Calu3 (cell line): Measurements from ENCODE around the gene NDUFA1. TPM values are rescaled to one million over a fixed set of nuclear protein-coding genes. Genes with fewer than 3 reads are reported as not detected.
"Not testable (repeated sequence)": the region's sequence is repeated elsewhere in the genome, so short reads cannot be mapped to it uniquely, and the experiment has no call there.

Experiments
- Bru-seq: library from RNA; stranded (reverse); fragments of 400-500 nt; gene quantifications from one replicate; lab custom pipeline; 2021; lab: Mats Ljungman, UMichigan
- BruChase-seq, 2 experiments: library from RNA; stranded (reverse); fragments of 400-500 nt; gene quantifications; one replicate each; lab custom pipeline; 2021; lab: Mats Ljungman, UMichigan
- BruUV-seq: library from RNA; stranded (reverse); fragments of 400-500 nt; replicated peaks from 2 replicates; lab custom pipeline; 2021; lab: Mats Ljungman, UMichigan
- CTCF ChIA-PET: fragments of 300-600 bp; sonication (Branson Sonifier 250); formaldehyde crosslinking; loops from one replicate; lab custom pipeline; 2022; ENCODE audit warnings: antibody characterized with exemption; lab: Charles Lee
- DNase-seq: peaks from one replicate; pipeline ENCODE4 v3.0.0; 2022
- H3K27ac Mint-ChIP-seq: one replicate; pipeline ENCODE4 v1.8.0; 2022; ENCODE audit warnings: mixed read lengths; ENCODE audit not compliant: unreplicated experiment
- H3K27me3 Mint-ChIP-seq: one replicate; pipeline ENCODE4 v1.8.0; 2022; ENCODE audit warnings: mixed read lengths; ENCODE audit not compliant: unreplicated experiment
- H3K36me3 Mint-ChIP-seq: one replicate; pipeline ENCODE4 v1.8.0; 2022; ENCODE audit warnings: mild to moderate bottlenecking, moderate library complexity, mixed read lengths; ENCODE audit not compliant: insufficient read depth, unreplicated experiment
- H3K4me1 Mint-ChIP-seq: one replicate; pipeline ENCODE4 v1.8.0; 2022; ENCODE audit warnings: mild to moderate bottlenecking, low read depth, mixed read lengths; ENCODE audit not compliant: unreplicated experiment
- H3K4me3 Mint-ChIP-seq: one replicate; pipeline ENCODE4 v1.8.0; 2022; ENCODE audit warnings: mild to moderate bottlenecking, low read depth, moderate library complexity, mixed read lengths; ENCODE audit not compliant: unreplicated experiment
- H3K9me3 Mint-ChIP-seq: one replicate; pipeline ENCODE4 v1.8.0; 2022; ENCODE audit warnings: low read depth, mixed read lengths; ENCODE audit not compliant: unreplicated experiment
- intact Hi-C: fragments of 100-400 bp; cut with micrococcal nuclease; formaldehyde crosslinking; loops from one replicate; pipeline ENCODE4 v1.10.0; 2022; ENCODE audit not compliant: unreplicated experiment
- long read RNA-seq: library from polyadenylated mRNA; stranded (forward); transcript quantifications from one replicate; pipeline ENCODE4 v2.0.0, GENCODE V29; 2022
- total RNA-seq: library from RNA; stranded (reverse); gene quantifications from 2 replicates; pipeline ENCODE4 v1.2.3, GENCODE V29; 2022
- TF ChIP-seq, protein P1 (sequence below): fragments of 200-600 bp; IDR thresholded peaks from one replicate; pipeline ENCODE4 v1.8.0; 2022; ENCODE audit warnings: antibody characterized with exemption; ENCODE audit not compliant: unreplicated experiment

Gene NDUFA1
- total RNA-seq: 77.5 and 79.6 TPM in 2 replicates
- Bru-seq, nascent RNA: percentile 71 among the genes with signal in this experiment
- percentile 66 among the genes with signal in this experiment for BruChase-seq, experiment 1, labeled RNA remaining after a 6-hour chase
- percentile 58 among the genes with signal in this experiment for BruChase-seq, experiment 2, labeled RNA remaining after a 2-hour chase
- long read RNA-seq, transcript NDUFA1-201 (3 exons, 766 nt): major isoform, 424 of 445 reads
- long read RNA-seq, partial matches to known transcripts: 18 of 445 reads
- long read RNA-seq, other reads (novel, unspliced or antisense): 3 of 445 reads

DNA sequence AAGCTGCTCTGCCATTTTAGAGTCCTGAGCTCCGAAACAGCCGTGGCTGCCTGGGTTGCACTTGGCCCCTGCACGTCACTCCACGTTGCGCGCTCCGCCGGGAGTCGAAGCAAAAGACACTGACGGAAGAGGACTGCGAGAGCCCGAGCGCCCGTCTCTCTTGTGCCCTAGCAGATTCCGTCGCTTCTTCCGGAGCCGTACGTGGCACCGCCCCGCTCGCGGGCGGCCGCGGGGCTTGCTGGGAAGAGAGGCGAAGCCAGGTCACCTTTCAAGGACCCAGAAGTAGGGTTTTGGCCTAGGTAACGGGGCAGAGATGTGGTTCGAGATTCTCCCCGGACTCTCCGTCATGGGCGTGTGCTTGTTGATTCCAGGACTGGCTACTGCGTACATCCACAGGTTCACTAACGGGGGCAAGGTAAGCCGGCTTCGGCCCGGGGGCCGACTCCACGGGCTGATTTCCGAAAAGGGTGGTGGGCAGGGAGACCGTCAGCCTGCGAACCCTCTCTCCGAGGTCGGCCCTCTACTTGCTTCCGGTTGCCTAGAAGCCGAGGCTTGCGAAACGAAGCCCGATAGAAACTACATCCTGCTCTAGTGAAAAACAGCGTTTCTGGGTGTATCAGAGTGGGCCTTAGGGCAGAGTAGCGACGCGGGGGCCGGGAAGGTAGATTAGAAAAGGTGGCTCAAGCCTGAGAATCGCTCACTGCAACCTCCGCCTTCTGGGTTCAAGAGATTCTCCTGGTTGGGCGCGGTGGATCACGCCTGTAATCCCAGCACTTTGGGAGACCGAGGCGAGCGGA lies at the start of gene NDUFA1, which contains the start of gene RNF113A:
Gene NDUFA1, plus strand, starts transcription at position 234 of the 797 bp plus-strand sequence. Its CDS starts 80 bp downstream, at position 314.
Gene RNF113A, minus strand, starts transcription at position 135 of the 797 bp plus-strand sequence. Its CDS starts 120 bp downstream, at position 15.
- peak within 1 kb of the TSS; percentile 93 for H3K4me3 Mint-ChIP-seq
- no peaks in the 10 kb centered on the region for H3K27me3 Mint-ChIP-seq
- TF ChIP-seq, protein P1, sequence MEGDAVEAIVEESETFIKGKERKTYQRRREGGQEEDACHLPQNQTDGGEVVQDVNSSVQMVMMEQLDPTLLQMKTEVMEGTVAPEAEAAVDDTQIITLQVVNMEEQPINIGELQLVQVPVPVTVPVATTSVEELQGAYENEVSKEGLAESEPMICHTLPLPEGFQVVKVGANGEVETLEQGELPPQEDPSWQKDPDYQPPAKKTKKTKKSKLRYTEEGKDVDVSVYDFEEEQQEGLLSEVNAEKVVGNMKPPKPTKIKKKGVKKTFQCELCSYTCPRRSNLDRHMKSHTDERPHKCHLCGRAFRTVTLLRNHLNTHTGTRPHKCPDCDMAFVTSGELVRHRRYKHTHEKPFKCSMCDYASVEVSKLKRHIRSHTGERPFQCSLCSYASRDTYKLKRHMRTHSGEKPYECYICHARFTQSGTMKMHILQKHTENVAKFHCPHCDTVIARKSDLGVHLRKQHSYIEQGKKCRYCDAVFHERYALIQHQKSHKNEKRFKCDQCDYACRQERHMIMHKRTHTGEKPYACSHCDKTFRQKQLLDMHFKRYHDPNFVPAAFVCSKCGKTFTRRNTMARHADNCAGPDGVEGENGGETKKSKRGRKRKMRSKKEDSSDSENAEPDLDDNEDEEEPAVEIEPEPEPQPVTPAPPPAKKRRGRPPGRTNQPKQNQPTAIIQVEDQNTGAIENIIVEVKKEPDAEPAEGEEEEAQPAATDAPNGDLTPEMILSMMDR: no peak
- CTCF ChIA-PET: interaction anchor here (0.6 to 1.4 kb wide), 4 partner anchors 19 to 334 kb away, joined by 3 to 11 read pairs (median 5); partner anchors contain the start of genes RPL39 and UPF3B
- intact Hi-C loops: no loop called here
- H3K36me3 Mint-ChIP-seq: peaks cover 41% of the 10 kb centered on the region
- H3K27ac Mint-ChIP-seq: peak within 1 kb of the TSS; percentile 89
- DNase-seq: peak; percentile 84
- H3K9me3 Mint-ChIP-seq: no peaks in the 10 kb centered on the region
- no TSS peak for BruUV-seq
- peaks cover 8% of the 10 kb centered on the region for H3K4me1 Mint-ChIP-seq

DNA sequence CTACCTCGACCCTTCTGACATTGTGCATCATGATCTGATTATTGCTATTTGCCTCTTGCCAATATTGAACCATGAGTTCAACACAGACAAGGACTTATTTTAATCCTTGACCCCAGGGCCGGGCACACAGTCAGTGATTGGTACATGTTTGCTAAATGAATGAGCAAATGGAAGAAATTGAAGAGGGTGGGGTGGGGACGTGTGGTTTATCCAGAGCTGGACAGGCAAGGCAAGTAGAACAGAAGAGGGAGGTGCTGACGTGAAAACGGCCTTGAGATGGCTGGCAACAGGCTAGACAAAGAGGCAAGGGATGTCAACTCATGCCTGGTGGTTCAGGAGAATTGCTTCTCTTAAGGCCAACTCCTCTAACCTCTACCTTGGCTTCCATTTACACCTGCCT lies 47.4 kb upstream of the NDUFA1 start:
- H3K4me3 Mint-ChIP-seq, CTCF ChIA-PET, H3K27ac Mint-ChIP-seq, H3K27me3 Mint-ChIP-seq, BruUV-seq, DNase-seq, H3K9me3 Mint-ChIP-seq, intact Hi-C loops, H3K4me1 Mint-ChIP-seq: not testable (repeated sequence)
- H3K36me3 Mint-ChIP-seq: peaks cover 13% of the 10 kb centered on the region

DNA sequence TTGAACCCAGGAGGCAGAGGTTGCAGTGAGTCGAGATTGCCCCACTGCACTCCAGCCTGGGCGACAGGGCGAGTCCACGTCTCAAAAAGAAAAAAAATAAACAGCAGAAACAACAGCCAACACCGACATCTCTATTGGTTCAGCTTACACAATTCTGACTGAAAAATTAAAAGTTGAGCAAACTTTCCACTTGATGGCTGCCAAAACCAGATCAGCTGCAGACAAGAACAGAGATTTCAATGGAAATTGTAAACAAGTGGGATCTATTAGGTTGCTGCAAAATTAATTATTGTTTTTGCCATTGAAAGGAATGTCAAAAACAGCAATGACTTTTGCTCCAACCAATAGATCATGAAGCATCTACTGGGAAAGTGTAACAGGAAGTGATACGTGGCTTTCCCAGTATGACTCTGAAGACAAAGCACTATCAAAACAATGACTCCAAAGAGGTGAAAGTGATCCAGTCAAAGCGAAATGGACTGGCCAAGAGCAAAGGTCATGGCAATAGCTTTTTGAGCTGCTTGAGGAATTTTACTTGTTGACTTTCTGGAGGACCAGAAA lies 45.2 kb upstream of the NDUFA1 start:
- H3K4me3 Mint-ChIP-seq: no peak overlapping the region
- intact Hi-C loops: no loop called here
- no peak for DNase-seq
- no peaks in the 10 kb centered on the region for H3K9me3 Mint-ChIP-seq
- H3K27me3 Mint-ChIP-seq: no peaks in the 10 kb centered on the region
- no peak overlapping the region for H3K27ac Mint-ChIP-seq
- TF ChIP-seq, protein P1: no peak
- CTCF ChIA-PET: interaction anchor here (0.6 kb wide), 1 partner anchor 72 kb away, joined by 3 read pairs; no protein-coding TSS in a partner anchor
- no TSS peak for BruUV-seq
- H3K4me1 Mint-ChIP-seq: no peaks in the 10 kb centered on the region
- H3K36me3 Mint-ChIP-seq: peaks cover 22% of the 10 kb centered on the region

DNA sequence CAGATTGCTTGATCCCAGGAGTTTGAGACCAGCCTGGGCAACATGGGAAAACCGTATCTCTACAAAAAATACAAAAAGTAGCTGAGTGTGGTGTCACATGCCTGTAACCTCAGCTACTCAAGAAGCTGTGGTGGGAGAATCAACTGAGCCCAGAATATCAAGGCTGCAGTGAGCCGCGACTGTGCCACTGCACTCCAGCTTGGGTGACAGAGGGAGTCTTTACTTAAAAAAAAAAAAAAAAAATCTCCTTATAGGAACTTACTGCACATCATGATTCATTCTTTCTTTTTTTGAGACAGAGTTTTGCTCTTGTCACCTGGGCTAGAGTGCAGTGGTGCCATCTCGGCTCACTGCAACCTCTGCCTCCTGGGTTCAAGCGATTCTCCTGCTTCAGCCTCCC lies 43.2 kb upstream of the NDUFA1 start:
- TF ChIP-seq, protein P1: no peak
- DNase-seq: no peak
- Mint-ChIP-seq H3K27me3 (no peaks in the 10 kb centered on the region), H3K27ac (no peak overlapping the region), H3K4me3 (no peak overlapping the region), H3K36me3 (peaks cover 21% of the 10 kb centered on the region), H3K4me1 (no peaks in the 10 kb centered on the region), H3K9me3 (no peaks in the 10 kb centered on the region)
- CTCF ChIA-PET: no interaction called here
- intact Hi-C loops: no loop called here
- no TSS peak for BruUV-seq
